Transverse colon (tissue), 4 donors: ENCODE measurements around the gene HEBP1. TPM values are rescaled to one million over a fixed set of nuclear protein-coding genes. Genes with fewer than 3 reads are reported as not detected.
A peak's percentile ranks its signal among the peaks of the same experiment; 100 is the strongest.

Experiments
- DNase-seq: peaks from one replicate; pipeline ENCODE4 v3.0.0-alpha.2; 2019
- H3K27ac ChIP-seq, 4 donors: fragments of 200-600 bp; sonication (generic); 2 replicates each; pipeline ENCODE4 v1.5.1; 2016 to 2018; ENCODE audit warnings: inconsistent platforms in 4 of 4
- H3K27me3 ChIP-seq: fragments of 200-600 bp; sonication (generic); 2 replicates; pipeline ENCODE4 v1.5.1; 2017; ENCODE audit warnings: inconsistent platforms
- H3K36me3 ChIP-seq, 4 donors: fragments of 200-600 bp; sonication (generic); 2 replicates each; pipeline ENCODE4 v1.5.1; 2017 to 2019; ENCODE audit warnings: inconsistent platforms in 4 of 4
- H3K4me1 ChIP-seq, 4 donors: fragments of 200-600 bp; sonication (generic); 2 replicates each; pipeline ENCODE4 v1.5.1; 2017 to 2020; ENCODE audit warnings: inconsistent platforms in 4 of 4
- H3K4me3 ChIP-seq, 4 donors: fragments of 200-600 bp; sonication (generic); 1 replicate in 1 of 4; 2 replicates in 3 of 4; pipeline versions ENCODE4 v1.5.1 to v1.6.1; 2017 to 2019; ENCODE audit warnings: inconsistent platforms in 4 of 4
- H3K9me3 ChIP-seq, 2 donors: fragments of 200-600 bp; sonication (generic); 2 replicates each; pipeline ENCODE4 v1.5.1; 2017 to 2019; ENCODE audit warnings: inconsistent platforms in 2 of 2
- CTCF ChIP-seq, 5 experiments: fragments of 200-600 bp in 3 of 5; fragments of 450-650 bp in 2 of 5; sonication (generic) in 3 of 5; IDR thresholded peaks; 1 replicate in 2 of 5; 2 replicates in 3 of 5; pipeline ENCODE4 v1.5.1; 2016 to 2017; ENCODE audit warnings: antibody characterized with exemption in 5 of 5, inconsistent platforms in 3 of 5, mild to moderate bottlenecking in 2 of 5, moderate library complexity in 1 of 5
- EP300 ChIP-seq: sonication (generic); formaldehyde crosslinking; IDR thresholded peaks from one replicate; pipeline ENCODE4 v1.6.1; 2017; ENCODE audit warnings: antibody characterized with exemption, low read depth
- POLR2A ChIP-seq: fragments of 450-650 bp; IDR thresholded peaks from one replicate; pipeline ENCODE4 v1.6.1; 2016; ENCODE audit warnings: antibody characterized with exemption, mild to moderate bottlenecking, moderate library complexity
- POLR2AphosphoS5 ChIP-seq, 3 donors: sonication (generic); formaldehyde crosslinking; IDR thresholded peaks; one replicate each; pipeline ENCODE4 v1.6.1; 2016; ENCODE audit warnings: antibody characterized with exemption in 3 of 3
- WGBS, 2 donors: methylation state at CpG; one replicate each; pipeline ENCODE4 v1.1.5; 2018; ENCODE audit warnings: low coverage in 1 of 2; 5-methylcytosine and 5-hydroxymethylcytosine counted together
- in situ Hi-C, 4 donors: fragments of 200-750 bp; cut with MboI; loops; one replicate each; pipeline versions ENCODE4 v1.15.0 to v1.15.1; 2017; ENCODE audit warnings: low sequenced_read_pairs in 3 of 4, low pct_ligation_motif_present in 1 of 4, low pct_unique_long_range_greater_than_20kb in 1 of 4
- intact Hi-C: fragments of 100-400 bp; cut with DNase I; formaldehyde crosslinking; loops from one replicate; pipeline ENCODE4 v1.15.1; 2023; ENCODE audit warnings: low total_unique reads
- total RNA-seq, 4 donors: library from RNA; depleted of rRNA; stranded (reverse); fragments of >200 nt; gene quantifications; one replicate each; pipeline ENCODE4 v1.1.0, GENCODE V29; 2016

The HEBP1 gene
- total RNA-seq, 4 donors from 2014 or later, result 10.3 to 74.4 (median 37.4) TPM

GRCh38 chr12:13027032-13027431 lies 27.0 kb upstream of the HEBP1 start:
- no peaks in the 10 kb centered on the region for H3K36me3 ChIP-seq
- H3K27ac ChIP-seq, result no peak overlapping the region
- TF ChIP-seq POLR2AphosphoS5 (IDR thresholded peaks at IDR 0.05), result no peak
- DNase-seq, result no peak
- in situ Hi-C loops (loop anchor here in 2 of 4 donors (10.0 kb wide), 2 partner anchors 178 to 188 kb away; no protein-coding TSS in a partner anchor), intact Hi-C loops (no loop called here)
- no peaks in the 10 kb centered on the region for H3K9me3 ChIP-seq
- WGBS, 2 donors, result 70 to 76% methylated on average over 2 of the region's 2 CpGs
- peaks cover 60% of the 10 kb centered on the region for H3K27me3 ChIP-seq
- H3K4me3 ChIP-seq, result no peak overlapping the region
- H3K4me1 ChIP-seq, result peaks cover 0 to 3% (median 0%) of the 10 kb centered on the region in 4 donors

- 64 to 76% methylated on average over 1 of the region's 1 CpG for WGBS, 2 donors
- Histone ChIP-seq H3K4me3 (no peak overlapping the region), H3K36me3 (no peaks in the 10 kb centered on the region), H3K4me1 (peaks cover 0 to 3% (median 0%) of the 10 kb centered on the region in 4 donors), H3K27me3 (peaks cover 62% of the 10 kb centered on the region), H3K27ac (no peak overlapping the region), H3K9me3 (no peaks in the 10 kb centered on the region)
- no peak for DNase-seq
- in situ Hi-C loops, result loop anchor here in 2 of 4 donors (10.0 kb wide), 2 partner anchors 179 to 189 kb away; no protein-coding TSS in a partner anchor
- no peak for TF ChIP-seq POLR2AphosphoS5 (IDR thresholded peaks at IDR 0.05)
- intact Hi-C loops, result no loop called here
These were observed 26.2 kb upstream of the HEBP1 start for GRCh38 chr12:13026286-13026685.

GRCh38 chr12:13024531-13024916 lies 24.5 kb upstream of the HEBP1 start:
- Histone ChIP-seq H3K4me3 (no peak overlapping the region), H3K4me1 (peaks cover 0 to 3% (median 0%) of the 10 kb centered on the region in 4 donors), H3K36me3 (no peaks in the 10 kb centered on the region), H3K9me3 (no peaks in the 10 kb centered on the region), H3K27ac (no peak overlapping the region), H3K27me3 (peaks cover 45% of the 10 kb centered on the region)
- intact Hi-C loops (no loop called here), in situ Hi-C loops (loop anchor here in 2 of 4 donors (10.0 kb wide), 2 partner anchors 180 to 190 kb away; no protein-coding TSS in a partner anchor)
- TF ChIP-seq POLR2A (no peak), POLR2AphosphoS5 (IDR thresholded peaks at IDR 0.05) (no peak), CTCF (IDR thresholded peaks at IDR 0.05) (no peak), EP300 (no peak)
- no peak for DNase-seq
- 53 to 72% methylated on average over 5 of the region's 5 CpGs for WGBS, 2 donors

GRCh38 chr12:13023811-13024530 lies 23.9 kb upstream of the HEBP1 start:
- Histone ChIP-seq H3K36me3 (no peaks in the 10 kb centered on the region), H3K9me3 (no peaks in the 10 kb centered on the region), H3K27me3 (peaks cover 41% of the 10 kb centered on the region), H3K4me3 (no peak overlapping the region), H3K4me1 (peaks cover 0 to 3% (median 0%) of the 10 kb centered on the region in 4 donors), H3K27ac (no peak overlapping the region)
- intact Hi-C loops (no loop called here), in situ Hi-C loops (loop anchor here in 2 of 4 donors (10.0 kb wide), 2 partner anchors 181 to 191 kb away; no protein-coding TSS in a partner anchor)
- DNase-seq, result peak; percentile 33
- TF ChIP-seq EP300 (no peak), POLR2A (no peak), POLR2AphosphoS5 (IDR thresholded peaks at IDR 0.05) (no peak), CTCF (IDR thresholded peaks at IDR 0.05) (peak in 3 of 5 experiments; percentile 25 to 40 (median 31))
- 62 to 81% methylated on average over 6 of the region's 6 CpGs for WGBS, 2 donors

GRCh38 chr12:13022851-13023271 lies 22.8 kb upstream of the HEBP1 start:
- TF ChIP-seq POLR2AphosphoS5 (IDR thresholded peaks at IDR 0.05), result no peak
- intact Hi-C loops, result no loop called here
- 81 to 84% methylated on average over 5 to 6 of the region's 6 CpGs for WGBS, 2 donors
- in situ Hi-C loops, result loop anchor here in 2 of 4 donors (10.0 kb wide), 2 partner anchors 182 to 192 kb away; no protein-coding TSS in a partner anchor
- DNase-seq, result no peak
- Histone ChIP-seq H3K27me3 (peaks cover 30% of the 10 kb centered on the region), H3K27ac (no peak overlapping the region), H3K9me3 (no peaks in the 10 kb centered on the region), H3K4me3 (no peak overlapping the region), H3K36me3 (no peaks in the 10 kb centered on the region), H3K4me1 (peaks cover 0 to 3% (median 0%) of the 10 kb centered on the region in 4 donors)
